Spinal cord (tissue), 10 donors: ENCODE measurements around the gene S1PR4. TPM values are rescaled to one million over a fixed set of nuclear protein-coding genes. Genes with fewer than 3 reads are reported as not detected.
A peak's percentile ranks its signal among the peaks of the same experiment; 100 is the strongest.
"Not testable (repeated sequence)": the region's sequence is repeated elsewhere in the genome, so short reads cannot be mapped to it uniquely, and the experiment has no call there.

Experiments
- DNase-seq, 6 donors: peaks; one replicate each; pipeline versions ENCODE4 v3.0.0 to v3.0.0-alpha.2; 2013 to 2015; ENCODE audit warnings: low spot score in 6 of 6, low read depth in 4 of 6
- H3K27ac ChIP-seq: one replicate; pipeline ENCODE4 v1.5.1; 2013; ENCODE audit warnings: low read depth, low read length, control low read depth
- H3K27me3 ChIP-seq: one replicate; pipeline ENCODE4 v1.6.1; 2013; ENCODE audit warnings: low read length; ENCODE audit not compliant: control insufficient read depth, insufficient read depth
- H3K36me3 ChIP-seq: one replicate; pipeline ENCODE4 v1.6.1; 2013; ENCODE audit warnings: low read length; ENCODE audit not compliant: control insufficient read depth, insufficient read depth
- H3K4me1 ChIP-seq: one replicate; pipeline ENCODE4 v1.6.1; 2013; ENCODE audit warnings: low read length; ENCODE audit not compliant: control insufficient read depth, insufficient read depth
- H3K4me3 ChIP-seq: one replicate; pipeline ENCODE4 v1.5.1; 2013; ENCODE audit warnings: low read depth, low read length, control low read depth
- H3K9me3 ChIP-seq: one replicate; pipeline ENCODE4 v1.6.1; 2013; ENCODE audit warnings: low read length; ENCODE audit not compliant: control insufficient read depth, insufficient read depth
- WGBS: methylation state at CpG from one replicate; pipeline ENCODE4 v1.1.5; 2013; ENCODE audit warnings: missing lambda C conversion rate; ENCODE audit not compliant: insufficient coverage; 5-methylcytosine and 5-hydroxymethylcytosine counted together
- polyA plus RNA-seq, 2 donors: library from polyadenylated mRNA; unstranded; fragments of 120-200 nt; gene quantifications; one replicate each; pipeline ENCODE4 v1.2.1, GENCODE V29; 2013; ENCODE audit not compliant: insufficient read length in 2 of 2
- total RNA-seq, 2 donors: library from RNA; depleted of rRNA in 1 of 2; stranded (reverse); fragments of 120-200 nt in 1 of 2; fragments of >200 nt in 1 of 2; gene quantifications; one replicate each; pipeline versions ENCODE4 v1.2.3 to v1.2.4, GENCODE V29; 2013 to 2014
- donor health status: healthy.

S1PR4 gene
- total and polyA plus RNA-seq, 4 donors = 0.32 to 2.6 (median 1.3) TPM

DNA sequence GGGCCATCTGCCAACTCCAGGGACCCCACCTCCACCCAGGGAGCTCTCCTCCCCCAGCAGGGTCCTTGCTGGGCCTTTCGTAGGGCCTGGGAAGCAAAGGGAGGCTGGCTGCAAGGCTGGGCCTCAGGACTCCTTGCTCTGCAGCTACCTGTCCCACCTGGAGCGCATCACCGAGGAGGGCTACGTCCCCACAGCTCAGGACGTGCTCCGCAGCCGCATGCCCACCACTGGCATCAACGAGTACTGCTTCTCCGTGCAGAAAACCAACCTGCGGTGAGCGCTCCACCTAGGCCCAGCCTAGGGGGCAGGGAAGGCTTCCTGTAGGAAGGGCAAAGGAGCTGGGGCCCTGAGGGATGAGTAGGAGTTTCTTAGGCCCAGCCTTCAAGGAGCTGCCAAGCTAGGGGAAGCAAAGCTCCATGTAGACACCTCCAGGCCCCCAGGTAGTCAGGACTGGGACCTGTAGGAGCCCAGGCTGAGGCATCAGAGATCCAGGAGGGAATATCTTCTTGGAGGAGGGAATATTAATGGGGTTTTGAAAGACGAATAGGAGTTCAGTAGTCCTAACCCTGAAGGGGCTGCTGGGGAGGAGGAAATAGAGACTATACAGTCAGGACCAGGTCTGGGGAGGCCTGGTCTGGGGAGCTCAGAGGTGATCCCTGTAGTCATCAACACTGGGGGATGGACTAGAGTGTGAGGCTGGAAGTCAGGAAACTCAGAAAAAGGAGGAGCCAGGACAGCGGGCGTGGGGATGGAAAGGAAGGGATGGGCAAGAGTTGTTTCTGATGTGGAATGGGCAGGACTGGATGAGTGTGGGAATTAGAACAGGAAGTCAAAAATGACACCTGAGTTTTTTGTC is 26.8 kb upstream of the S1PR4 start:
- Histone ChIP-seq H3K36me3 (no peaks in the 10 kb centered on the region), H3K27ac (no peak overlapping the region), H3K4me3 (no peak overlapping the region), H3K27me3 (no peaks in the 10 kb centered on the region), H3K4me1 (no peaks in the 10 kb centered on the region), H3K9me3 (no peaks in the 10 kb centered on the region)
- 83% methylated on average over 14 of the region's 14 CpGs for WGBS
- DNase-seq = no peak

DNA sequence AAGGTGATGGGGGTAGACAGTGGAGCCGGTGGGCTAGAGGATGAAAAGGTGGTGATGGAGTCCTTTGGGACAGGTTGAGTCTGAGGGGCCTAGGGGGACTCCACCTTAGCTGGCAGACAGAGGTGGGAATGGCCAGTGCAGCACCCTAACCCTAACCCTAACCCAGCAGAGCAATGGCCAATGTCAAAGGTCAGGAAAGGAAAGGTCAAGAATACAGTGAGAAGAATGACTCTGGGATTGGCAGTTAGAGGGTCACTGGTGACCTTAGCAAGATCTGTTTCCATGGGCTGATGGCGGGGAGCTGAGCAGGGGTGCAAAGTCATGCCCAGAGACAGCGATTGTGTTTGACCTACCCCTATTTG is 26.2 kb upstream of the S1PR4 start:
- Histone ChIP-seq H3K4me3 (no peak overlapping the region), H3K27me3 (no peaks in the 10 kb centered on the region), H3K27ac (no peak overlapping the region), H3K9me3 (no peaks in the 10 kb centered on the region), H3K4me1 (no peaks in the 10 kb centered on the region), H3K36me3 (no peaks in the 10 kb centered on the region)
- no peak for DNase-seq
- WGBS = 83% methylated on average over 1 of the region's 3 CpGs

DNA sequence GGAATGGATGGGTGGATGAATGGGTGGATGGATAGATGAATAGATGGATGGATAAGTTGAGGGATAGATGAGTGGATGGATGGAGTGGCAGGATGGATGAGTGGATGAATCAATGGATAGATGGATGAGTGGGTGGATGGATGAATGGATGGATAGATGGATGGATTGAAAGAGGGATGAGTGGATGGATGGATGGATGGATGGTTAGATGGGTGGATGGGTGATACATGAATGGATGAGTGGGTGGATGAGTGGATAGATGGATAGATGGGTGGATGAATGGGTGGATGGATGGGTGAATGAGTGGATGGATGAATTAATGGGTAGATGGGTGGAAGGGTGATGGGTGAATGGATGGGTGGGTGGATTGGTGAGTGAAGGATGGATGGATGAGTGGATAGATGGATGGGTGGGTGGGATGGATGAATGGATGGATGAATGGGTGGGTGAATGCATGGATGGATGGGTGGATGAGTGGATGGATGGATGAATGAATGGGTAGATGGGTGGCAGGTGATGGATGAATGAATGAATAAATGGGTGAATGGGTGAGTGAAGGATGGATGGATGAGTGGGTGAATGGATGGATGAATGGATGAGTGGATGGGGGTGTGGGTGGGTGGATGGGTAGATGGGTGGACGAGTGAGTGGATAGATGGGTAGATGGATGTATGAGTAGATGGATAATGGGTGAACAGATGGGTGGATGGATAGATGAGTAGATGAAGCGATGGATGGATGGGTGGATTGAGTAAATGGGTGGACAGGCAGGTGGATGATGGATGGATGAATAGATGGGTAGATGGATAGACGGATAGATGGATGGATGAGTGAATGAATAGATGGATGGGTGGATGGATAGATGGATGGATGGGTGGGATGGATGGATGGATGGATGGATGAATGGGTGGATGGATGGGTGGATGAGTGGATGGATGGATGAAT is 25.0 kb upstream of the S1PR4 start:
- H3K4me3 ChIP-seq = no peak overlapping the region
- no peak for DNase-seq
- 73% methylated on average over 3 of the region's 3 CpGs for WGBS
- H3K4me1 ChIP-seq = no peaks in the 10 kb centered on the region
- H3K9me3 ChIP-seq = no peaks in the 10 kb centered on the region
- H3K27me3 ChIP-seq = no peaks in the 10 kb centered on the region
- H3K36me3 ChIP-seq = no peaks in the 10 kb centered on the region
- no peak overlapping the region for H3K27ac ChIP-seq

DNA sequence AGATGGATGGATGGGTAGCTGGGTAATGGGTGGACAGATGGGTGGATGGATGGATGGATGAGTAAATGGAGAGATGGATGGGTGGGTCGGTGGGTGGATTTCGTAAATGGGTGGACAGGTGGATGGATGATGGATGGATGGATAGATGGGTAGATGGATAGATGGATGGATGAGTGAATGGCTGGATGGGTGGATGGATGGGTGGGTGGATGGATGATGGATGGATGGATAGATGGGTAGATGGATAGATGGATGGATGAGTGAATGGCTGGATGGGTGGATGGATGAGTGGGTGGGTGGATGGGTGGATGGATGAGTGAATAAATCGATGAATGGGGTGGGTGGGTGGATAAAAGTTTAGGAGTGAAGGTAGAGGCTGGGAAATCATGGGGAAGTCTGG is 24.1 kb upstream of the S1PR4 start:
- H3K4me3 ChIP-seq, H3K36me3 ChIP-seq, H3K27ac ChIP-seq, H3K4me1 ChIP-seq, DNase-seq, H3K9me3 ChIP-seq, H3K27me3 ChIP-seq: not testable (repeated sequence)
- 95% methylated on average over 3 of the region's 3 CpGs for WGBS

DNA sequence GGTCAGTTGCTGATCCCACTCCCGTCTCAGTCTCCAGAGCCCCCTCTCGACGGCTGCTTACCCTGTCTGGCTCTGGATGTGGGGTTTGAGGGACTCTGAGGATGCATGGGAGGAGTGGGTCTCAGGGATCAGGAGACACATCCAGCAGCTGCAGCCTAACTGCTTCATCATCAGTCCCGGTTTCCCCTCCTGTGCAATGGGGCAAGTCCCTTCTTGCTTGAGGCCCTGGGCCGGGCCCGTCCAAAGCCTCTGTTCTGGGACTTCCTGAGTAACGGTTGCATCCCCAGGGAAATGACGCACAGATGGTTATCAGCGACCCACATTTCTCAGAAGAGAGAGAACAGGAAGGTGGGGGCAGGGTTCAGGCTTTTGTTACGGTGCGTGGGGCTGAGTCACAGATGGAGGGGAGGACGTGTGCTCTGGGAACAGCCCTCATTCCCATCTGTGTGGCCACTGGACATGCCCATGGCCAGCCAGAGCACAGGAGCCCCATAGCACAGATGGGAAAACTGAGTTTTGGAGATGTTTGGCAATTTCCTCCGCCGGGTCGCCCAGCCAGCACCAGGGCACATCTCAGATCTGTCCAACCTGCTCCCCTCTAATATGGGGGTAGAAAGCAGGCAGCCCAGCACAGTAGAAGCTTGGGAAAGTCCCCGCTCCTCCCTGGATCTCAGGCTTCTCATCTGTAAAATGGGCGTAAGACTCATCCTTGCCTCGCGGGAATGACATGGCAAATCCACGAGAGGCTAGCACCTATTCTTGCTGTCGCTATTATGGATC is 23.4 kb upstream of the S1PR4 start:
- peak in 1 of 6 donors; percentile 24 for DNase-seq
- Histone ChIP-seq H3K4me1 (no peaks in the 10 kb centered on the region), H3K27ac (no peak overlapping the region), H3K36me3 (no peaks in the 10 kb centered on the region), H3K4me3 (no peak overlapping the region), H3K27me3 (no peaks in the 10 kb centered on the region), H3K9me3 (no peaks in the 10 kb centered on the region)
- 84% methylated on average over 20 of the region's 21 CpGs for WGBS

DNA sequence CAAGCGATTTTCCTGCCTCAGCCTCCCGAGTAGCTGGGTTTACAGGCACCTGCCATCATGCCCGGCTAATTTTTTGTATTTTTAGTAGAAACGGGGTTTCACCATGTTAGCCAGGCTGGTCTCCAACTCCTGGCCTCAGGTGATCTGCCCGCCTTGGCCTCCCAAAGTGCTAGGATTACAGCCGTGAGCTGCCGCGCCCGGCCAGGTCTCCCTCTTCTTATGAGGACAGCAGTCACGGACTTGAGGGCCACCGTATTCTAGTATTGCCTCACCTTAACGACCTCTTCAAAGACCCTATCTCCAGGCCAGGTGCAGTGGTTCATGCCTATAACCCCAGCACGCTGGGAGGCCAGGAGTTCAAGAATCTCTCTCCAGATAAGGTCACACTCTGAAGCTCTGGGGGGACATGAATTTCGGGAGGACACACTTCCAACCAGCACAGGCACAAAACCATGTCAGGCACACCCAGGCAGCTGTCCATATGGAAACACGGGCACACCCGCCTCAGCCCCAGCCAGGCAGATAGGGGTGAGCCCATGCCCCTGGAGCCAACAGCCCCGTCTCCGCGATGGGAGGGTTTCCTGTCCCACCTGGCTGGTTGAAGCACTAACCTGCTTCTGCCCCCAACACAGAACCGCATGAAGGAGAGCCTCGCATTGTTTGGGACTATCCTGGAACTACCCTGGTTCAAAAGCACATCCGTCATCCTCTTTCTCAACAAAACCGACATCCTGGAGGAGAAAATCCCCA is 21.3 kb upstream of the S1PR4 start:
- no peaks in the 10 kb centered on the region for H3K27me3 ChIP-seq
- no peaks in the 10 kb centered on the region for H3K4me1 ChIP-seq
- H3K9me3 ChIP-seq = no peaks in the 10 kb centered on the region
- no peak overlapping the region for H3K4me3 ChIP-seq
- no peak for DNase-seq
- H3K36me3 ChIP-seq = no peaks in the 10 kb centered on the region
- no peak overlapping the region for H3K27ac ChIP-seq
- whole genome bisulfite sequencing = 86% methylated on average over 23 of the region's 23 CpGs

DNA sequence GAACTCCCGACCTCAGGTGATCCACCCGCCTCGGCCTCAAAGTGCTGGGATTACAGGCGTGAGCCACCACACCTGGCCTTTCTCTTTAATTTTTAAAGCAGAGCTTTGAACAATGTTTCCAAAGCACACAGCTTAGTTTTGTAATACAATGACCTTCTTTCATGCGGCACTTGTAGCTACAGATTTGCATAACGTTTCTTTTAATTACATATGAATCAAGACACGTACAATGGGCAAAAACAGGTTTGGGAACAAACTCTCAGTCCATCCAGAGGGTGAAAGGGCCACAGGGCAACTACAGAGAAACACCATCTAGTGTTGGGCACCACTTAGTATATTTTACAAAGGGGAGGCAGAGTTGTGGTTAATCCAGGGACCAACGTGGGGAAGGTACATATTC is 19.0 kb upstream of the S1PR4 start:
- peaks cover 8% of the 10 kb centered on the region for H3K4me1 ChIP-seq
- WGBS = 65% methylated on average over 6 of the region's 8 CpGs
- no peaks in the 10 kb centered on the region for H3K36me3 ChIP-seq
- no peak overlapping the region for H3K27ac ChIP-seq
- DNase-seq = no peak
- no peaks in the 10 kb centered on the region for H3K27me3 ChIP-seq
- no peaks in the 10 kb centered on the region for H3K9me3 ChIP-seq
- no peak overlapping the region for H3K4me3 ChIP-seq

DNA sequence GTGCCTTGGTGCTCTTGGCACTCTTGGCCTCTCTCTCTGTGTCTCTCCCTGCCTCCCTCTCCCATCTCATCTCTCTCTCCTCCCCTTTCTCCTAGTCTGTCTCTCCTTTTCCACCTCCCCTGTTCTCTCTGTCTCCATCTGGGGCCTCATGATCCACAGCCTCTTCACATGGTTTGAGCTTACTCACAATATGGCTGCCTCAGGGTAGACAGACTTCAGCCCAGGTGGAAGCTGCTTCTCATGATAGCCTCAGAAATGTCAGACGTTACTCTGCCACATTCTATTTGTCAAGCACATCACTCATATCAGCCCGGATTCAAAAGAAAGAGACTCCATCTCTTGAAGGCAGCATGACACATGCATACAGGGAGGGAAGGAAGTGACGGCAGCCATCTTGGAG is 18.4 kb upstream of the S1PR4 start:
- no peaks in the 10 kb centered on the region for H3K27me3 ChIP-seq
- 100% methylated on average over 2 of the region's 3 CpGs for WGBS
- H3K27ac ChIP-seq = no peak overlapping the region
- H3K4me3 ChIP-seq = no peak overlapping the region
- no peaks in the 10 kb centered on the region for H3K36me3 ChIP-seq
- H3K4me1 ChIP-seq = peaks cover 8% of the 10 kb centered on the region
- no peak for DNase-seq
- H3K9me3 ChIP-seq = no peaks in the 10 kb centered on the region

DNA sequence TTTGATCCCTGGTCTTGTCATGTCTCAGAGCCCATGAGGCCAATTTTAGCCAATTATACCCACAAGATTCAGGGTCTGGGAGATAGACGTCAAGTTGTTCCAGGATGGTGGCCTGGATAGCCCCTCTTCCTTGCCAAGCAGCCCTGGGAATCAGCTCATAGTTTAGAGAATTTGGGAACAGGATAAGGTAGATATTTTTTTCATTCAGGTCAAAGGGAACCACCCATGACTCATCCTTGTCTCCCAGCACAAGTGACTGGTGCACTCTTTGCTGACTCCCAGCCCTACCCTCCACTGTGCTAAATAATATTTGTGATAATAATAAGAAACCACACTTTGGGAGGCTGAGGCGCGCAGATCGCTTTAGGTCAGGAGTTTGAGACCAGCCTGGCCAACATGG is 17.1 kb upstream of the S1PR4 start:
- H3K27me3 ChIP-seq = no peaks in the 10 kb centered on the region
- WGBS = no CpG with 5 or more reads among the region's 4 CpGs
- H3K36me3 ChIP-seq = no peaks in the 10 kb centered on the region
- no peak overlapping the region for H3K27ac ChIP-seq
- H3K9me3 ChIP-seq = no peaks in the 10 kb centered on the region
- peaks cover 8% of the 10 kb centered on the region for H3K4me1 ChIP-seq
- no peak for DNase-seq
- H3K4me3 ChIP-seq = no peak overlapping the region
